NCI-H2227 (cell line): ENCODE measurements around the gene SGCD.

Experiments used
- DNase-seq: peaks from one replicate; lab custom pipeline; 2025; ENCODE audit not compliant: unreplicated experiment; lab: John Stamatoyannopoulos, UW

The SGCD gene

GRCh38 chr5:156400231-156400986 lies 73.4 kb downstream of the SGCD start:
- DNase-seq, result no peak

- DNase-seq, result no peak
These were observed 74.8 kb downstream of the SGCD start for GRCh38 chr5:156401804-156402203.

- DNase-seq, result no peak
These were observed 75.5 kb downstream of the SGCD start for GRCh38 chr5:156402387-156402921.

- DNase-seq, result no peak
These were observed 79.0 kb downstream of the SGCD start for GRCh38 chr5:156405988-156406387.

GRCh38 chr5:156407251-156407650 lies 80.3 kb downstream of the SGCD start:
- DNase-seq, result no peak

GRCh38 chr5:156409834-156410233 lies 82.9 kb downstream of the SGCD start:
- no peak for DNase-seq

GRCh38 chr5:156411185-156411613 lies 84.2 kb downstream of the SGCD start:
- no peak for DNase-seq

- DNase-seq, result no peak
These were observed 85.0 kb downstream of the SGCD start for GRCh38 chr5:156411957-156412356.

- no peak for DNase-seq
These were observed 87.4 kb downstream of the SGCD start for GRCh38 chr5:156414391-156414790.

GRCh38 chr5:156419661-156420060 lies 92.7 kb downstream of the SGCD start:
- DNase-seq, result no peak

- no peak for DNase-seq
These were observed 93.7 kb downstream of the SGCD start for GRCh38 chr5:156420665-156421064.

GRCh38 chr5:156421798-156422197 lies 94.8 kb downstream of the SGCD start:
- no peak for DNase-seq

GRCh38 chr5:156423597-156423996 lies 96.6 kb downstream of the SGCD start:
- DNase-seq, result no peak

GRCh38 chr5:156427315-156427714 lies 100.4 kb downstream of the SGCD start:
- DNase-seq, result no peak

- DNase-seq, result no peak
These were observed 105.2 kb downstream of the SGCD start for GRCh38 chr5:156431956-156432829.

GRCh38 chr5:156432830-156433105 lies 105.8 kb downstream of the SGCD start:
- no peak for DNase-seq

GRCh38 chr5:156434471-156434870 lies 107.5 kb downstream of the SGCD start:
- no peak for DNase-seq

GRCh38 chr5:156435101-156435500 lies 108.1 kb downstream of the SGCD start:
- no peak for DNase-seq

GRCh38 chr5:156438076-156438475 lies 111.1 kb downstream of the SGCD start:
- peak; percentile 18 for DNase-seq

- DNase-seq, result no peak
These were observed 117.9 kb downstream of the SGCD start for GRCh38 chr5:156444753-156445291.

GRCh38 chr5:156446526-156446925 lies 119.6 kb downstream of the SGCD start:
- no peak for DNase-seq

- no peak for DNase-seq
These were observed 123.8 kb downstream of the SGCD start for GRCh38 chr5:156450778-156451177.
